Choroid plexus epithelial cell (primary cell): Measurements from ENCODE around the gene BMPER.

Experiments used
- DNase-seq: peaks from one replicate; pipeline ENCODE4 v3.0.0-alpha.2; 2010; ENCODE audit warnings: low read depth
- H3K4me3 ChIP-seq: 2 replicates; pipeline ENCODE4 v1.5.1; 2011; ENCODE audit warnings: low read depth, mild to moderate bottlenecking, control low read depth, low read length, moderate library complexity
- TF ChIP-seq, protein P1 (sequence below): conservative IDR thresholded peaks from 2 replicates; pipeline ENCODE4 v1.5.1; 2011; ENCODE audit warnings: low read depth, mild to moderate bottlenecking, control low read depth, inconsistent platforms, low read length, moderate library complexity

Gene BMPER

DNA sequence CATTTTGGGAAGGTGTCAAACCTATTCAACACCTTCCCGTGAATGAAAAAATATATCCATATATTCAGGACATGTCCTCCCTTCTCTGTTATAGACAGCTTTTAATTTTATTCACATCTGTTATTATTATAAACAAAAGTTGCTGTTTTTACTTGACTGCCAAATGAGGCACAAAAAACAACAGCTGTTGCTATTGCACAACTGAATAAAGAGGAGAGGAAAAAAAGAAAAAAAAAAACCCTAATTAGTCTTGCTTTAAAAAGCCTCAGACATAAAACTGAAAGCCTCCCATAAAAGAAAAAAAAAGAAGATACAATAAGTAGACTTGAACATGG lies 153.4 kb downstream of the BMPER start:
- TF ChIP-seq, protein P1, sequence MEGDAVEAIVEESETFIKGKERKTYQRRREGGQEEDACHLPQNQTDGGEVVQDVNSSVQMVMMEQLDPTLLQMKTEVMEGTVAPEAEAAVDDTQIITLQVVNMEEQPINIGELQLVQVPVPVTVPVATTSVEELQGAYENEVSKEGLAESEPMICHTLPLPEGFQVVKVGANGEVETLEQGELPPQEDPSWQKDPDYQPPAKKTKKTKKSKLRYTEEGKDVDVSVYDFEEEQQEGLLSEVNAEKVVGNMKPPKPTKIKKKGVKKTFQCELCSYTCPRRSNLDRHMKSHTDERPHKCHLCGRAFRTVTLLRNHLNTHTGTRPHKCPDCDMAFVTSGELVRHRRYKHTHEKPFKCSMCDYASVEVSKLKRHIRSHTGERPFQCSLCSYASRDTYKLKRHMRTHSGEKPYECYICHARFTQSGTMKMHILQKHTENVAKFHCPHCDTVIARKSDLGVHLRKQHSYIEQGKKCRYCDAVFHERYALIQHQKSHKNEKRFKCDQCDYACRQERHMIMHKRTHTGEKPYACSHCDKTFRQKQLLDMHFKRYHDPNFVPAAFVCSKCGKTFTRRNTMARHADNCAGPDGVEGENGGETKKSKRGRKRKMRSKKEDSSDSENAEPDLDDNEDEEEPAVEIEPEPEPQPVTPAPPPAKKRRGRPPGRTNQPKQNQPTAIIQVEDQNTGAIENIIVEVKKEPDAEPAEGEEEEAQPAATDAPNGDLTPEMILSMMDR, result no peak
- no peak overlapping the region for H3K4me3 ChIP-seq
- no peak for DNase-seq

DNA sequence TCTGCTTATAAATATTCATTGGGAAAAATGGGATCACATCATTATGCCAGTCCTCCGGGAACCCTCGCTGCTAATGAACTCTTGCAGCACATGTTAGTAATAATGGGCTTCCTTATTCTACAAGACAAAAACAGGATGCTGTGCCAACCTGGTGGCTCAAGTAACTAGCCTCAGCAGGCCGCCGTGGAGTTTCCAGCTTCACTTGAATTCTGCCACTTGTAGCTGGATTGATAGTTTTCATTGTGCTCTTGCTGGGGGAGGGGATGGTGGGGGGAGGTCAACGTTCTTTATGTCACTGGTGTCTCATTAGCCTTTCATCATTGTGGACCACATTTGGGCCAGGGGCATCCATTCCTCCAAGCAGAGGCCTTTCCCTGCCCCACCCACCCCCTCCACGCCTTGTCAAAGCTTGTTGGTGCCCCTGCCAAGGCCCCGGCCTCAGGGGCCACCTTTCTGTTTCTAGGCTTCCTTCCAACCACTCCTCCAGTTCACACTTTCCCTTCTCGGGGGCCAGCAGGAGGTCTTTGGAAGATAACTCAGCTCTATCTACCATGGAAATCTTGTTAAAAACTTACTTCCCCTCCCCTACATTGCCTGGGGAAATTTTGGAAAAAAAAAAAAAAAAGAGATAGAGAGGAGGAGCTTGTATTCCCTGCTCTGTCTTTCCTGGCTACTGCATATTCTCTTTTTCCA lies 153.9 kb downstream of the BMPER start:
- no peak overlapping the region for H3K4me3 ChIP-seq
- DNase-seq, result no peak
- TF ChIP-seq, protein P1, result no peak

DNA sequence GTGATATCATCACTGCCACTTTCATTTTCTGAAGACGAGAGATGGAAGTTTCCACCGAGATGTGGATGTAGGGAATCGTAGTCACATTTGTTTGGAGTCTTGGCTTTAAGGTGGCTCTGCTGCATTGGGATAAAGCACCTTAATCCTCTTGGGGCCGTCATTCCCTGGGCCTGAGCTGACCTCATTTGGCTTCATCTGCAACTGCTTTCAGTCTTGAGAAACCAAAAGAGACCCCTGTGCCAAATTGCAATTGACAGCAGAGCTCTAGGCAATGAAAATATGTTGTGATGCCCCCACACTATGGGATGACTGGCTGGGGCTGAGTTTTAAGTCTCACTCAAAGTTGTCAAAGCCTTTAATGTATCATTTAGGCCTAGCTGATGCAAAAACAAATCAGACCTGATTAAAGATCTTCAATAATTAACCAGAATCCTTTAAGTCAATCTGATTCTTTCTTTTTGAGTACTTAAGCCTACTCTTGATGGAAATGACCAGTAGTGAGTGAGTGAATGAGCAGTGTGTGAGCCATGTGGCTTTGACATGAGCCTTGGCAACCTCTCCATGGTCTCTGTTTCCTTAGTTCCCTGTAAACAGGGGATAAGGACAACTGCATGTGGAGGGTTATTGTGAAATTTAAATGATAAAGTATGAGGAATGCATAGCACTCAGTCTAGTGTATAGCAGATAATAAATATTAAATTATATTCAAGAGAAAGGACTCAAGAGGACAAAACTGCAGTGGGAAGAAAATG lies 155.0 kb downstream of the BMPER start:
- TF ChIP-seq, protein P1, result no peak
- H3K4me3 ChIP-seq, result no peak overlapping the region
- peak; percentile 86 for DNase-seq

DNA sequence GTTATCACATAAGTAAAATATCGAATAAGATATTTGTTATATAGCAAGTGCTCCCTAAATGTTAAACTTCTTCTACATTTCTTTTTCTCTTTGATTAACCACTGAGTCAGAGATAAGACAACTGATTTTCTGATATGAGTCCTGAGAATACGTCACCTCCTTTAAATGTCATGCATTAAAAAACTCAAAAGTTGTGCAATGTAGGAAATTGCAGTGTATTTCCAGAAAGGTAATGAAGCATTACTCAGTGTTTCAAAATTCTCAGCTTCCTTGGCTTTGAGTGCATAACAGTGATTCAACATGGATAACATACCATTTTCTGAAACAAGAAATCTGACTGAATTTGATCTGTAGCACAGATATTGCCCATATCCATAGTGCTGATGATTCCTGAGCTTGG lies 155.8 kb downstream of the BMPER start:
- TF ChIP-seq, protein P1, result no peak
- H3K4me3 ChIP-seq, result no peak overlapping the region
- peak; percentile 88 for DNase-seq

DNA sequence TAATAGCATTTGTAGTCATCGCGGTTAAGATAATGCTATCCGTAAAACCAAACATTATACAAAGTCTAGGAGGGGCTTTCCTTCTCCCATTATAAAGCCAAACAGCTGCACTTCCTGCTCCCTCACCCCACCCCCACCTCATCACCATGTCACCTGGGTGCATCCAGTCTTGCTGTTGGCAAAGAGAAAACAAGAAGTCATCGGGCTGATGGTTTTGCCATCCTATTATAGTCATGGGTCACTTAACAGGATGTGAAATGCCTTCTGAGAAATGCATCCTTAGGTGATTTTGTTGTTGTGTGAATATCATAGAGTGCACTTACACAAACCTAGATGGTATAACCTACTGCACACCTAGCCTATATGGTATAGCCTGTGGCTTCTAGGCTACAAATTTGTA lies 157.0 kb downstream of the BMPER start:
- DNase-seq, result no peak
- TF ChIP-seq, protein P1, result no peak
- no peak overlapping the region for H3K4me3 ChIP-seq

DNA sequence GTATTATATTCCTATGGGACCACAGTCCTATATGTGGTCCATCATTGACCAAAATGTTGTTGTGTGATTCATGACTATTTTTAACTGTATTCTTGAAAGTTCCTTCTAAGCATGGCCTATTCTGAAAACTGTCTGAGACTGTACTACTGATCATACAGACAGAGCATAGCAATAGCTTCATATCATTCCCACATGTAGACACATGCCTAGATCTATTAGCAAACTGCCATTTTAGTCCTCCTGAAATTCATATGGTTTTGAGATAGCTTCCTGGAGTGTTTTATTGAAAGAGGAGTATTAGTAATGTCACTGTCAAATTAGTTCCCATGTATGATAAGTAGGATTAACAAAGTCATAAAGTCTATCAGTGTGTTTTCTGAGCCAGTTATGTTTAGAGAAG lies 157.5 kb downstream of the BMPER start:
- no peak overlapping the region for H3K4me3 ChIP-seq
- DNase-seq, result no peak
- TF ChIP-seq, protein P1, result no peak
